ENCODE measurements around the gene MPZL2. TPM values are rescaled to one million over a fixed set of nuclear protein-coding genes. Genes with fewer than 3 reads are reported as not detected.

MPZL2 gene
- total and polyA plus RNA-seq, 2 of the 13 experiments (the other 11 are each of a cell fraction or from before 2014, with no cell fraction given): 27.9 to 53.7 TPM

DNA sequence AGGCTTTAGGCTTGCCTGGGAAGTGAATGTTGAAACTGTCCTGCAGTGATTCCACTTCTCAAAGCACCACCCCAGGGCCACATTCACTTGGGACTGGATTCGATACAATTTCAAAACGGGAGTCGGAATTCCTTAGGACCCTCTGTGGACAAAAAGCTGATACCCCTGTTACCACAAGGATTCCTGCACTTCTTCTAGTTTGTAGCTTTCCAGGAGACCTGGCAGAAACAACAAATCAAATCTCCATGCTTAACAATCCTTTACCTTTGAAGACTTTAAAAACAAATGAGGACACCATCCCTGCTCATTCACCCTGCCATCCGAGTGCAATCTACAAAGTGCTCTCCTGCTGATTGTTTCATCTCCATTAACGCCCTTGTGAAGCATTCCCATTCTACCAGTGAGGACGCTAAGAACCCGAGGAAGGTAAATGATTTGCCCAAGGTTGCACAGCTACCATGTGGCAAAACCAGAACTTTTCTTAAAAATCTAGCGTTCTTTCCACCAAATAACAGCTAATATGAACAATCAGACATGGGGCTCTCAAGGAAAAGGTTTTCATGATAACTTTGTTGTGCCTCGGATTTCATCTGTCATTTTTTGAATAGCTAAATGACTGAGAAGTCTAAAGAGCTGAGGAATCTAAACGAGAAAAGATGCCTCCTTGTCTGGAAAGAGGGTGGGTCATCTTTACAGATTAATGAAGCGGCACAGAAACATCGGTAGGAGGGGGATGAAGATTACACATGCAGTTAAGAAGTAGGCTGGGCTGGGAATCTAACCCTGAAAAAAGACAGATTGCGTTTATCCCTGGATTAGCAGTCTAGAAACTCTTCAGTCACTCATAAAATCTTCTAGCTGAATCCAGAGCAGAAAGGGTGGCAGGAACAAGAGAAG is 720 bp upstream of the MPZL2 start (continued):
- TF ChIP-seq ZNF841 (CRISPR knock-in tag; IDR thresholded peaks at IDR 0.05; ENCODE audit: borderline replicate concordance) (no peak), ZNF431 (CRISPR knock-in tag; IDR thresholded peaks at IDR 0.05; ENCODE audit: borderline replicate concordance, low read depth) (peak; percentile 25; the same call in 1 of the 2 replicates), ZNF556 (CRISPR knock-in tag; IDR thresholded peaks at IDR 0.05; ENCODE audit: borderline replicate concordance) (0 out of 2 replicates have a peak, but pooled peaks have one; percentile 50), ZNF572 (CRISPR knock-in tag; IDR thresholded peaks at IDR 0.05) (0 out of 2 replicates have a peak, but pooled peaks have one; percentile 29), ZNF605 (CRISPR knock-in tag; IDR thresholded peaks at IDR 0.05) (0 out of 2 replicates have a peak, but pooled peaks have one; percentile 10)
- TF ChIP-seq, protein P1, sequence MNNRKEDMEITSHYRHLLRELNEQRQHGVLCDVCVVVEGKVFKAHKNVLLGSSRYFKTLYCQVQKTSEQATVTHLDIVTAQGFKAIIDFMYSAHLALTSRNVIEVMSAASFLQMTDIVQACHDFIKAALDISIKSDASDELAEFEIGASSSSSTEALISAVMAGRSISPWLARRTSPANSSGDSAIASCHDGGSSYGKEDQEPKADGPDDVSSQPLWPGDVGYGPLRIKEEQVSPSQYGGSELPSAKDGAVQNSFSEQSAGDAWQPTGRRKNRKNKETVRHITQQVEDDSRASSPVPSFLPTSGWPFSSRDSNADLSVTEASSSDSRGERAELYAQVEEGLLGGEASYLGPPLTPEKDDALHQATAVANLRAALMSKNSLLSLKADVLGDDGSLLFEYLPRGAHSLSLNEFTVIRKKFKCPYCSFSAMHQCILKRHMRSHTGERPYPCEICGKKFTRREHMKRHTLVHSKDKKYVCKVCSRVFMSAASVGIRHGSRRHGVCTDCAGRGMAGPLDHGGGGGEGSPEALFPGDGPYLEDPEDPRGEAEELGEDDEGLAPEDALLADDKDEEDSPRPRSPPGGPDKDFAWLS (CRISPR knock-in tag; IDR thresholded peaks at IDR 0.05; ENCODE audit: borderline replicate concordance): 0 out of 2 replicates have a peak, but pooled peaks have one; percentile 66

DNA sequence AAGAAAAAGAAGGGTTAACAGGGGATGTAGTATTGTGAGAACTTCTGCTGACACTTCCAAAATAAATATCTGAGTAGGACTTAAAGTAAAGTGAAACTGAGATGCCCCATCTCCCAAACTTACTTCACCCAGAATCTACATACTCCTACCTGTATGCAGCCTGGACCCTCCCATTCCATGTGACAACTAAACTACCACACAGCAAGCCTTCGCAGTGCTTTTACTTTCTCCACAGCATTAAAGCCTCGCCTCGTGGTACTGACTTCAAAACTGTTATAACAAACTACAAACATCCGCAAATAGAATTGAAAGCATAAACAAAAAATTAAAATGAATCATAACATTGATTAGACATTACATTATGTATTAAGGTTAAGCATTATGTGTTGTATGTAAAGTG is 985 bp downstream of the MPZL2 start:
- no TSS peak for BruUV-seq (replicated peaks)
- Histone ChIP-seq H2AFZ (ENCODE audit: low read length) (no peak overlapping the region), H3K4me1 (ENCODE audit: insufficient read depth, low read length) (peaks cover 43% of the 10 kb centered on the region), H3K9me3 (ENCODE audit: low read length) (no peaks in the 10 kb centered on the region), H3K27me3 (ENCODE audit: control insufficient read depth in 1 of 2, insufficient read depth in 2 of 2, low read length in 2 of 2) (peaks cover 0 to 22% of the 10 kb centered on the region in 2 experiments; a peak in 4 of 5 replicates), H3K4me3 (replicated peaks in 1 of 3; ENCODE audit: insufficient read depth in 1 of 3, low read depth in 2 of 3, low read length in 3 of 3) (peak overlapping the region; percentile 58 to 77 (median 66); a peak in 5 of 6 replicates), H3K79me2 (ENCODE audit: insufficient read depth, low read length) (peaks cover 7% of the 10 kb centered on the region), H3K4me2 (ENCODE audit: low read depth, low read length) (peak overlapping the region; percentile 81), H3K9ac (ENCODE audit: insufficient read depth, low read depth, low read length) (peak overlapping the region; percentile 65), H3K27ac (ENCODE audit: extremely low read length, insufficient read depth, low read length) (no peak overlapping the region), H4K20me1 (ENCODE audit: insufficient read depth, low read length) (no peaks in the 10 kb centered on the region), H3K36me3 (replicated peaks in 1 of 2; ENCODE audit: control insufficient read depth in 1 of 2, insufficient read depth in 2 of 2, low read length in 2 of 2) (peaks cover 2 to 21% of the 10 kb centered on the region in 2 experiments; a peak in 2 of 5 replicates)
- DNase-seq (ENCODE audit: low spot score) (no peak), FAIRE-seq (no peak), ATAC-seq (no peak)
- TF ChIP-seq EED (CRISPR knock-in tag; IDR thresholded peaks at IDR 0.05) (no peak), NRL (CRISPR knock-in tag; IDR thresholded peaks at IDR 0.05; ENCODE audit: borderline replicate concordance) (no peak)
- intact Hi-C loops (cut with micrococcal nuclease; ENCODE audit: unreplicated experiment): loop anchor here (5.0 kb wide), 1 partner anchor 66 kb away; no protein-coding TSS in a partner anchor
- in situ Hi-C loops (cut with HindIII; ENCODE audit: extremely low pct_ligation_motif_present, low pct_unique_long_range_greater_than_20kb): no loop called here
- 55% methylated on average over 4 of the region's 4 CpGs for WGBS (ENCODE audit: low lambda C conversion rate)
- ChIA-PET CTCF (ENCODE audit: low intra/inter-chr PET ratio, low total read pairs) (no interaction called here), POLR2A (interaction anchor here (1.5 kb wide), 1 partner anchor 11 kb away, joined by 11 read pairs; the partner anchor contains the start of gene MPZL3)
